Panc1 (cell line): ENCODE data around the gene CTSA. TPM values are rescaled to one million over a fixed set of nuclear protein-coding genes. Genes with fewer than 3 reads are reported as not detected.

Experiments
- ATAC-seq: fragments of 200-7000 bp; cut with Tn5 transposase; 2 replicates; pipeline ENCODE4 v1.9.1; 2020; ENCODE audit warnings: mild to moderate bottlenecking, moderate library complexity
- BruUV-seq: library from RNA; stranded (reverse); fragments of 400-500 nt; replicated peaks from 2 replicates; lab custom pipeline; 2021; lab: Mats Ljungman, UMichigan
- CTCF ChIA-PET: fragments of 300-600 bp; sonication (Branson Sonifier 250); formaldehyde crosslinking; loops from one replicate; lab custom pipeline; 2022; ENCODE audit warnings: antibody characterized with exemption; lab: Charles Lee
- POLR2A ChIA-PET: fragments of 300-600 bp; sonication (Branson Sonifier 250); formaldehyde crosslinking; loops from one replicate; lab custom pipeline; 2022; ENCODE audit warnings: antibody characterized with exemption; lab: Charles Lee
- DNase-seq: peaks from one replicate; pipeline ENCODE4 v3.0.0-alpha.2; 2010; ENCODE audit warnings: low read depth, low spot score
- H3K27ac ChIP-seq: 2 replicates; pipeline ENCODE4 v1.5.1; 2011; ENCODE audit warnings: mild to moderate bottlenecking, low read length, inconsistent platforms
- H3K27me3 ChIP-seq: fragments of 200-500 bp; sonication (Bioruptor generic); 2 replicates; pipeline ENCODE4 v1.6.0; 2014; ENCODE audit warnings: low read length, inconsistent platforms; ENCODE audit not compliant: control insufficient read depth, insufficient read depth
- H3K36me3 ChIP-seq: fragments of 200-500 bp; sonication (Bioruptor generic); 2 replicates; pipeline ENCODE4 v1.5.1; 2014; ENCODE audit warnings: inconsistent platforms, mild to moderate bottlenecking, low read length, moderate library complexity; ENCODE audit not compliant: control insufficient read depth, insufficient read depth
- H3K4me1 ChIP-seq: 2 replicates; pipeline ENCODE4 v1.5.1; 2011; ENCODE audit warnings: inconsistent platforms, mild to moderate bottlenecking, low read length, moderate library complexity; ENCODE audit not compliant: control insufficient read depth, insufficient read depth
- H3K4me3 ChIP-seq, 2 experiments: 2 replicates each; pipeline ENCODE4 v1.5.1; 2011 to 2012; ENCODE audit warnings: low read depth in 2 of 2, low read length in 2 of 2, mild to moderate bottlenecking in 2 of 2, inconsistent platforms in 1 of 2, moderate library complexity in 1 of 2
- H3K9me3 ChIP-seq: fragments of 200-500 bp; sonication (Bioruptor generic); 2 replicates; pipeline ENCODE4 v1.5.1; 2014; ENCODE audit warnings: low read depth, mild to moderate bottlenecking, inconsistent platforms, low read length, moderate library complexity; ENCODE audit not compliant: control insufficient read depth, insufficient read depth
- CTCF ChIP-seq: fragments of 450-650 bp; IDR thresholded peaks from 2 replicates; pipeline ENCODE4 v1.5.1; 2017; ENCODE audit warnings: mild to moderate bottlenecking
- POLR2AphosphoS5 ChIP-seq: IDR thresholded peaks from 2 replicates; pipeline ENCODE4 v1.6.1; 2012; ENCODE audit warnings: mild to moderate bottlenecking, low read depth, low read length, moderate library complexity
- REST ChIP-seq, 2 experiments: IDR thresholded peaks; 2 replicates each; pipeline ENCODE4 v1.6.1; 2011 to 2012; ENCODE audit warnings: low read depth in 2 of 2, control low read depth in 1 of 2, low read length in 1 of 2, mild to moderate bottlenecking in 1 of 2, moderate library complexity in 1 of 2; ENCODE audit not compliant: insufficient read depth in 1 of 2
- SIN3A ChIP-seq: IDR thresholded peaks from 2 replicates; pipeline ENCODE4 v1.6.1; 2012; ENCODE audit warnings: low read depth, mild to moderate bottlenecking, low read length, moderate library complexity, borderline replicate concordance; ENCODE audit not compliant: insufficient read depth
- TCF7L2 ChIP-seq: IDR thresholded peaks from 2 replicates; pipeline ENCODE4 v1.6.1; 2011; ENCODE audit warnings: mild to moderate bottlenecking, low read depth, low read length, inconsistent platforms
- in situ Hi-C: cut with HindIII; loops from 2 replicates; pipeline ENCODE4 v1.10.0; 2016; ENCODE audit warnings: low sequenced_read_pairs, low pct_unique_long_range_greater_than_20kb
- intact Hi-C: fragments of 100-400 bp; cut with micrococcal nuclease; formaldehyde crosslinking; loops from one replicate; pipeline ENCODE4 v1.10.0; 2022; ENCODE audit not compliant: unreplicated experiment
- total RNA-seq: library from RNA; stranded (reverse); gene quantifications from one replicate; pipeline ENCODE4 v1.2.1, GENCODE V29; 2021; ENCODE audit not compliant: unreplicated experiment

The CTSA gene
- total RNA-seq, 1 experiment from 2014 or later: 232 TPM

GRCh38 chr20:45892828-45893500, 1.8 kb downstream of the CTSA start:
- TF ChIP-seq REST (IDR thresholded peaks at IDR 0.05; ENCODE audit: insufficient read depth in 1 of 2, low read depth in 2 of 2, low read length in 1 of 2): no peak
- TF ChIP-seq SIN3A: no peak
- TF ChIP-seq CTCF: no peak
- TF ChIP-seq POLR2AphosphoS5: no peak
- no peak for TF ChIP-seq TCF7L2
- intact Hi-C loops: no loop called here

GRCh38 chr20:45893831-45894230, 2.7 kb downstream of the CTSA start:
- no peak for TF ChIP-seq REST (IDR thresholded peaks at IDR 0.05; ENCODE audit: insufficient read depth in 1 of 2, low read depth in 2 of 2, low read length in 1 of 2)
- in situ Hi-C loops: no loop called here
- no peak overlapping the region for H3K27ac ChIP-seq
- no peaks in the 10 kb centered on the region for H3K9me3 ChIP-seq
- no peak for ATAC-seq
- BruUV-seq: no TSS peak
- intact Hi-C loops: no loop called here
- H3K4me3 ChIP-seq: no peak overlapping the region
- peaks cover 12% of the 10 kb centered on the region for H3K4me1 ChIP-seq
- no peaks in the 10 kb centered on the region for H3K27me3 ChIP-seq
- peaks cover 3% of the 10 kb centered on the region; the same call in 1 of the 2 replicates for H3K36me3 ChIP-seq
- no peak for DNase-seq
- ChIA-PET CTCF (interaction anchor here (0.6 kb wide), 1 partner anchor 75 kb away, joined by 7 read pairs; no protein-coding TSS in a partner anchor), POLR2A (no interaction called here)

More at GRCh38 chr20:45892828-45893500, 1.8 kb downstream of the CTSA start:
- Histone ChIP-seq H3K36me3 (peaks cover 3% of the 10 kb centered on the region; the same call in 1 of the 2 replicates), H3K27ac (no peak overlapping the region), H3K4me3 (no peak overlapping the region; a peak in 1 of 4 replicates), H3K27me3 (no peaks in the 10 kb centered on the region), H3K4me1 (peaks cover 12% of the 10 kb centered on the region), H3K9me3 (no peaks in the 10 kb centered on the region)
- CTCF ChIA-PET: interaction anchor here (1.7 kb wide), 1 partner anchor 12 kb away, joined by 4 read pairs; no protein-coding TSS in a partner anchor
- ATAC-seq (no peak), DNase-seq (no peak)
- in situ Hi-C loops: no loop called here
- no TSS peak for BruUV-seq
- POLR2A ChIA-PET: no interaction called here
